Activated naive CD4-positive, alpha-beta T cell treated with anti-CD3 and anti-CD28 coated beads, Interleukin-2, amount 50 U/mL, for 24 hours (primary cell): ENCODE data around the gene HEG1.
"Not testable (repeated sequence)": the region's sequence is repeated elsewhere in the genome, so short reads cannot be mapped to it uniquely, and the experiment has no call there.

Source experiments
- H3K27ac Mint-ChIP-seq: one replicate; pipeline ENCODE4 v1.8.0; 2021; ENCODE audit warnings: mild to moderate bottlenecking, mixed read lengths
- H3K27me3 Mint-ChIP-seq: one replicate; pipeline ENCODE4 v1.8.0; 2021; ENCODE audit warnings: mixed read lengths
- H3K36me3 Mint-ChIP-seq: one replicate; pipeline ENCODE4 v1.8.0; 2021; ENCODE audit warnings: mixed read lengths
- H3K4me1 Mint-ChIP-seq: one replicate; pipeline ENCODE4 v1.8.0; 2021; ENCODE audit warnings: mixed read lengths
- H3K4me3 Mint-ChIP-seq: one replicate; pipeline ENCODE4 v1.8.0; 2021; ENCODE audit warnings: mild to moderate bottlenecking, mixed read lengths
- H3K9me3 Mint-ChIP-seq: one replicate; pipeline ENCODE4 v1.8.0; 2021; ENCODE audit warnings: mixed read lengths

HEG1 gene

DNA sequence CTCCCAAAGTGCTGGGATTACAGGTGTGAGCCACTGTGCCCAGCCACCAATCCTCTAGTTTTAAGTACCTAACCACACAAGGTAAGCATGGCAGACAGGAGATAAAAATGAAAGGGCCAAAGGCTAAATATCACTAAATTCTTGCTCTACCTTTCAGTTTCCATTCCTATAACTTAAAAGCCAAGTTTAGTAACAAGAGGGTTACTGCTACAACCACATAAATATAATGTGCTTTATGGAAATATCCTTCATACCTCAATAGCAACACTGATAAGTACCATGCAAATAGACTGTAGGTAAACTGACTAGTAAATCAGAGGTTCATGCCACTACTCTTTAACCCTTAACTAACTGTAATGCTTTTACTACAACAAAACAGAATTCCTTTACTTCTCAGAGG lies 82.5 kb downstream of the HEG1 start:
- no peak overlapping the region for H3K4me3 Mint-ChIP-seq
- H3K9me3 Mint-ChIP-seq, result no peaks in the 10 kb centered on the region
- H3K27ac Mint-ChIP-seq, result no peak overlapping the region
- no peaks in the 10 kb centered on the region for H3K4me1 Mint-ChIP-seq
- H3K27me3 Mint-ChIP-seq, result no peaks in the 10 kb centered on the region
- H3K36me3 Mint-ChIP-seq, result peaks cover 11% of the 10 kb centered on the region

DNA sequence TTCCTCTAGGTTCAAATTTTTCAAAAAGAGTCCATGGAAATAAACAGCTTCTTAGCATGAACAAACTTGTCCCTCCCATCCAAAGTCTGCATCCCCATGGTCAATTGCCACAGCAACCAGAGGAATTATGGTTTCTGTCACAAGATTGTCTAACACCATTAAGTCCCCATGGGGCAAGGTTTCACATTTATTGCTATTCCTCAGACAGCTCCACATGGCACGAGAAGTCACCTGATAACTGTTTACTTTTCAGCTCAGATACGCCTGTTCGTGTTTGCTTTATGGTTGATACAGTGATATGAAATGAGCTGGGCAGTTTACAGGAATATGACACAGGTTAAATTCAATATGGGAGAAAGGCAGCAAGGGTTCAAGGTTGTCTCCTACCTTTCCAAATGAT lies 83.3 kb downstream of the HEG1 start:
- no peak overlapping the region for H3K4me3 Mint-ChIP-seq
- no peak overlapping the region for H3K27ac Mint-ChIP-seq

DNA sequence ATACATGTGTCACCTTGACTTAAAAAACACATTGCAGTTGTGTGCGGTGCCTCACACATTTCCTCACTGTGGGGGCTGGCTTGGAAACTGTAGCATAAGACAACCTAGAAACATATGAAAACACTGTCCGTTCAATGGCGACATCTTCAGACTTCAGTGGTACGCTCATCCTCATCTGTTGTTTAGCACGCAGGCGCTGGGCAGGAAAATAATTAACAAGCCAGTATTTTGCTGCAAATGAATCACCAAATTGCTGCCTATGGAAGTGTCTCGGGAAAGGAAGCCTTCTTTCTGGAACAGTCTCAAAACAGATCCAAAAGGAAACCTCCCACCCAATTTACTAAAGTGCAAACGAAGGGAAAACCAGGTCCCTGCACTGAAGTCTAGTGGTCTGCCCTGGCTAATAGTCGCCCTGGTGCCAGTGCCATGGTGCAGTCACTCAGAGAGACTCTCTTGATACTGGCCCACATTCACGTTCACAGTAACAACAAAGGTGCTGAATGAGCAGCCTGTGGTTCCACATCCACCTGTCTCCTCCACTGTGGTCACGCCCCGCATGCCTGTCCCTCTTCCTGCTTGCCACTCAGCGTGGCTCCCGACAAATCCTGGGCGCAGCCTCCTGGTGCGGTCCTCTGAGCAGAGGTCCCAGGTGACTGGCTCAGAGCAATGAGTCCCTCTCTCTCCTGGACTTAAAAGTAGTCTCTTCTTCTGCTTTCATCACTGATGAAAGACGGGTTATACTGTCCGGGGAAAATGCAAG lies 85.7 kb downstream of the HEG1 start:
- Mint-ChIP-seq H3K36me3 (peaks cover 7% of the 10 kb centered on the region), H3K27me3 (no peaks in the 10 kb centered on the region), H3K9me3 (no peaks in the 10 kb centered on the region), H3K4me1 (no peaks in the 10 kb centered on the region), H3K4me3 (no peak overlapping the region), H3K27ac (no peak overlapping the region)

More for the DNA sequence above, 83.3 kb downstream of the HEG1 start:
- Mint-ChIP-seq H3K36me3 (peaks cover 10% of the 10 kb centered on the region), H3K4me1 (no peaks in the 10 kb centered on the region), H3K9me3 (no peaks in the 10 kb centered on the region), H3K27me3 (no peaks in the 10 kb centered on the region)

DNA sequence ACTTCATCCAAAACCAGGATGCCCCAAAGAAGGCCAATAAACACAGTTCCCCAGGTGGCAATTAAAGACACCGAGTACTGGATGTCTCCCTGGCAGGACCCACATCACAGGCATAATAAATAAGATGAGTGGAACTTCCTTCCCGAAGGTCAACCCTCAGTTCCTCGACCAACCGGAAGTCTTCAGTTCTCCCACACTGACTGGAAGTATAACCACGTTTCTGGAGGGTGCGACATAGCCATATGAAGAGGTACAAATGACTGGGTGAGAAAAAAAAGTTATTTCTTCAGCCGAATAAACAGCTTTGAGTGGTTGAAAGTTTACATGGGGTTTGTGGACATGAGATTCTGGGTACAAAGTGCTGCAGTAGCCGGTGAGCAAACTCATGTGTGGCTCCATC lies 86.6 kb downstream of the HEG1 start:
- Mint-ChIP-seq H3K36me3 (peaks cover 5% of the 10 kb centered on the region), H3K9me3 (no peaks in the 10 kb centered on the region), H3K27me3 (no peaks in the 10 kb centered on the region), H3K4me3 (no peak overlapping the region), H3K4me1 (peaks cover 5% of the 10 kb centered on the region), H3K27ac (no peak overlapping the region)

DNA sequence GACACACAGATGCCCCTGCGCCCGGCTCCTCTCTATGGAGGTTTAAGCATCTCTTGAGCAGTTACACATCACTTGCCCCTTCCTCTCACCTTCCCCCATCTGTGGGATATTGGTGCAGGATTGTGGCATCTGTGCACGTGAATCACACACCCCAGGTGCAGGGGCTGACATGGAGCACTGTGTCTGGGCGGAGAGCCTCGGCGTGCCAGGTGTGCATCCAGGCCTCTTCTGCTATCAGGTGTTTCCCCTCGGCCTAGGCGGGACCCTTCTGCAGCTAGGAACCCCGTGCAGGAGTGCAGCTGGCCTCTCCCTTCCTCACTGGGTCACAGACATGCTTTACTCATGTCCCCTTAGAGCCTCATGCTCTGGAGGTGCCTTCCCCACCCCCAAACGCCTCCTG lies 87.8 kb downstream of the HEG1 start:
- H3K27ac Mint-ChIP-seq, result no peak overlapping the region
- H3K9me3 Mint-ChIP-seq, result no peaks in the 10 kb centered on the region
- peaks cover 3% of the 10 kb centered on the region for H3K36me3 Mint-ChIP-seq
- no peaks in the 10 kb centered on the region for H3K27me3 Mint-ChIP-seq
- peaks cover 5% of the 10 kb centered on the region for H3K4me1 Mint-ChIP-seq
- H3K4me3 Mint-ChIP-seq, result no peak overlapping the region

DNA sequence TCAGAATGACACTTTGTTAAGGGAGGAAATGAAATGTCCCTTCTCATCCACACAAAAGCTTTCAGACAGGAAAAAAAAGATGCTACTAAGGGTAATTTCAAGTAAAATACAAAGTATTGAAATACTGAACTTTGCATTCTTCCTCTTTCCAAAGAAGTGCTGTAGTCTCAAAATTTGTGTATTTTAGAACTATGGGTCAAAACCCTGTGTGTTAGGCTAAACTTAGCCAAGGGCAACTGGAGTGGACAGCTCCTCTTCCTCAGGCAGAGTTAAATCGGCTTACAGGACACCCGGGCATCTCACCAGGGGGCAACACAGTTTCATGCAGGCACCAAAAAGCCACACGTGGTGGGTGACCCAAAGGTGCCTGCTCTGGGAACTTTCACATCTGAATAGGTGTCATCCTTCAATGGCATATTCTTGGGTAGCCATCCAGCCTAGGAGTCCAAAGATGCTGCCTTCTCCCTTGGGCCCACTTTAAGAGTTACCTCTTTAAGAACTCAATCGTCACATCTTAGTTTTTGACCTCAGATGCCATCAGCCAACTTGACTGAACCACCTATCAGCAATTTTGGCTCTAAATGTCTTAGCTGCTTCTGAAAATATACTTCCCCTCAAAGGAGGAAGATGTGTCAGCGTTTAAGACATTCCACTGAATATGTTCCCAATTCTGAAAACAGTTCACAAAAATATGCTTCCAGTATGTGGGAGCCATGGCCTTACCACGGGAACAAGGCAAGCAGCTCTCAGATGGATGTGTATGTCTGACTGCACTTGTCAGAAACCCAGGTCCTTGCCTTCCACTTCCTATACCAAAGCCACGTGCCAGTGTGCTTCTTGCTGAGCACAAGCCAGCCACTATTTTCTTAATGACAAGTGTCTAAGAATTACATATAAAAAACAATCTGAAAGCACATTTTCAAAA lies 89.0 kb downstream of the HEG1 start:
- no peak overlapping the region for H3K27ac Mint-ChIP-seq
- no peak overlapping the region for H3K4me3 Mint-ChIP-seq
- H3K4me1 Mint-ChIP-seq, result peaks cover 5% of the 10 kb centered on the region
- H3K27me3 Mint-ChIP-seq, result no peaks in the 10 kb centered on the region
- H3K36me3 Mint-ChIP-seq, result peaks cover 3% of the 10 kb centered on the region
- H3K9me3 Mint-ChIP-seq, result no peaks in the 10 kb centered on the region

DNA sequence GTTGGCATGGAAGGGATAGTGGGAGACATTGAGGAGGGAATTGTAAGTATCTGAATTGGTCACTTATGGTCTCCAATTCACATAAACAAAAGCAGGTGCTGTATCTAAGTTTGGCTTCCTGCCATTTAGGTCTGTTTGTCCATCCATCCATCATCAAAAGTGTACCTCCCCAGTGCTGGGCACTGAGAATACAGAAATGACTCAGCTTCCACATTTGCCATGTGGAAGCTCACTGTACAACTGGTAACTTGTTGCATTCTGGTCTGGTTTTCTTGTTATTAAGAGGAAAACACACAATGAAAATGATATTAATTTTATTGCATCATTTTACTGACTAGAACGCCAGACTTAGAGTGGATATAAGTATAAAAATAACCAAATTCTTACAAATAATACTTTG lies 90.4 kb downstream of the HEG1 start:
- Mint-ChIP-seq H3K4me3 (no peak overlapping the region), H3K36me3 (peaks cover 3% of the 10 kb centered on the region), H3K27me3 (no peaks in the 10 kb centered on the region), H3K27ac (no peak overlapping the region), H3K9me3 (no peaks in the 10 kb centered on the region), H3K4me1 (peaks cover 5% of the 10 kb centered on the region)

DNA sequence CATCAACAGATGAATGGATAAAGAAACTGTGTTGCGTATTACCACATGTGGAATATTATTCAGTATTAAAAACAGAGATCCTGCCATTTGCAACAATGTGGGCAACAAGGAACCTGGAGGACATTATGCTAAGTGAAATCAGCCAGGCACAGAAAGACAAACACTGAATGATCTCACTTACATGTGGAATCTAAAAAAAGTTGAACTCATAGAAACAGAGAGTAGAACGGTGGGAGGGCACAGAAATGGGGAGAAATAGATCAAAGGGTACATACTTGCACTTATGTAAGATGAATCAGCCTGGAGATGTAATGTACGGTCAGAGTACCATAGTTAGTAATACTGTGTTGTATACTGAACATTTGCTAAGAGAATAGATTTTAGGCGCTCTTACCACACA lies 91.4 kb downstream of the HEG1 start:
- peaks cover 2% of the 10 kb centered on the region for H3K27me3 Mint-ChIP-seq
- H3K4me3 Mint-ChIP-seq, result no peak overlapping the region
- H3K9me3 Mint-ChIP-seq, result no peaks in the 10 kb centered on the region
- no peaks in the 10 kb centered on the region for H3K36me3 Mint-ChIP-seq
- H3K4me1 Mint-ChIP-seq, result peaks cover 5% of the 10 kb centered on the region
- no peak overlapping the region for H3K27ac Mint-ChIP-seq

DNA sequence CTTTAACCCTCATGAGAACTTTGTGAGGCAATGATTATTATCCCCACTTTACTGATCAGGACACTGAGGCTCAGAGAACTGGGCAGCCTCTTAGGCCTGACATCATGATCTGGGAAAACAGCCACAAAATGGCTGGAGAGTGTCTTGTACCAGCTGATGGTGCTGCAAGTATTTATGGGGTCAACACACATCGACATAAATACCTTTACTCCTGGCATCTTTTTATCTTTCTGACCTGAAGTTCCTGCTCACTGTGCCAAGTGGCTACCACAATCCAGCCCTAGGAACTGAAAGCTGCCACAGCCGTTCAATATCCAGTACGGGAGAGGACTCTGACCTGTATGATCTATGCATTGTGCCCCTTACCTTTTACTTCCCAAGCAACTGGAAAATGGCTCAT lies 92.0 kb downstream of the HEG1 start:
- H3K27me3 Mint-ChIP-seq, result peaks cover 2% of the 10 kb centered on the region
- peaks cover 5% of the 10 kb centered on the region for H3K4me1 Mint-ChIP-seq
- no peaks in the 10 kb centered on the region for H3K36me3 Mint-ChIP-seq
- no peak overlapping the region for H3K4me3 Mint-ChIP-seq
- no peaks in the 10 kb centered on the region for H3K9me3 Mint-ChIP-seq
- H3K27ac Mint-ChIP-seq, result no peak overlapping the region

DNA sequence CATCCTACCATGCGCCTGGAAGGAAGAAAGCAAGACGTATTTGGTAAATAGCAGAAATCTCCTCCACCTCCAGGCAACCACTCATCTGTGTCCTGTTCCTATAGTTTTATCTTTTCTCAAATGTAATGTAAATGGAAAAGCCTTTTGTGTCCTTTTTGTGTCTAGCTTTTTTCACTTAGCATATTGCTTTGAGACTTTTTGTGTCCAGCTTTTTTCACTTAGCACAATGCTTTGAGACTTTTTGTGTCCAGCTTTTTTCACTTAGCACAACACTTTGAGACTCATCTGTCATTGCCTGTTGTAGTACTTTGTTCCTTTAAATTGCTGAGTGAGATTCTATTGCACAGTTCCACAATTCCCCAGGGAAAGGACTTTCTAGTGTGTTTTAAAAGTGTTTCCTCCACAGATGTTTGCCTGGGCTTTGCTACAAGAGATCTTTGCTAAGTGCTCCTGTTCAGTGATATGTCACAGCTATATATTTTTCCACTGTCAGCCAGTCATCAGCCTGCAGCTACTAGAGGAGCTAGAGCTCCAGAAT lies 93.3 kb downstream of the HEG1 start:
- Mint-ChIP-seq H3K4me3 (no peak overlapping the region), H3K4me1 (peaks cover 5% of the 10 kb centered on the region), H3K9me3 (no peaks in the 10 kb centered on the region), H3K27ac (no peak overlapping the region), H3K27me3 (peaks cover 2% of the 10 kb centered on the region), H3K36me3 (no peaks in the 10 kb centered on the region)

DNA sequence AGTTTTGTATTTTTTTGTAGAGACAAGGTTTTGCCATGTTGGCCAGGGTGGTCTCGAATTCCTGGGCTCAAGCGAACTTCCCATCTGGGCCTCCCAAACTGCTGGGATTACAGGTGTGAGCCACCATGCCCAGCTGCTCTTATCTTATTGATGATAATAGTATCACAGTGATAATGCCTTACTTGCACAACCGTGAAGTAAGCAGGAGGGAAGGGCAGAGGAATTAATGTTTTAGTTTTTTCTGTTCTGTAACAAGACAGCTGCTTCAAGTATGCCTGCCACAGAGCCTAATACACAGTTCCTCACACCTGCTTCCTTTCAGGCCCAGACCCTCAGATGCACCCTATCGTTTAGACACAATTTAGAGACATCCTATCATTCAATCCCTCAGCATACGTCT lies 95.1 kb downstream of the HEG1 start:
- H3K36me3 Mint-ChIP-seq, result no peaks in the 10 kb centered on the region
- H3K9me3 Mint-ChIP-seq, result no peaks in the 10 kb centered on the region
- H3K27me3 Mint-ChIP-seq, result peaks cover 2% of the 10 kb centered on the region
- H3K4me3 Mint-ChIP-seq, result no peak overlapping the region
- no peak overlapping the region for H3K27ac Mint-ChIP-seq
- H3K4me1 Mint-ChIP-seq, result peaks cover 5% of the 10 kb centered on the region

DNA sequence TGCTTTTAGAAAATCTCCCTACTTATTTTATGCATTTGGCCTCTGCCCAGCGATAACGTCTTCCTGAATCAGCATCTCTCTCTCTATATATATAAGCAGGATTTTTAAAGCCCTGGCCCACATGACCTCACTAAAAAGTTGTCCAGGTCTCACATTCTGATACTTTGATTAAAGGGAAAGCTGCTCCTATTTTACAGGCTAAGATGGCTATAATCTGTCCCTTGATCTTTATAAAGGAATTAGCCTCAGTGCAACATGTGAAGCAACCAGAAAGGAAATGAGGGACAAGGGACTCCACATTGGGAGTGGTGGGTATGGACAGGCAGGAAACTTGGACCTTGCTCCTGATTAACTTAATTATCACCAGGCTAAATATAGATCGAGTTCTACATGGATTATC lies 95.7 kb downstream of the HEG1 start:
- Mint-ChIP-seq H3K27me3 (peaks cover 4% of the 10 kb centered on the region), H3K36me3 (no peaks in the 10 kb centered on the region), H3K27ac (no peak overlapping the region), H3K4me1 (peaks cover 5% of the 10 kb centered on the region), H3K4me3 (no peak overlapping the region), H3K9me3 (no peaks in the 10 kb centered on the region)

DNA sequence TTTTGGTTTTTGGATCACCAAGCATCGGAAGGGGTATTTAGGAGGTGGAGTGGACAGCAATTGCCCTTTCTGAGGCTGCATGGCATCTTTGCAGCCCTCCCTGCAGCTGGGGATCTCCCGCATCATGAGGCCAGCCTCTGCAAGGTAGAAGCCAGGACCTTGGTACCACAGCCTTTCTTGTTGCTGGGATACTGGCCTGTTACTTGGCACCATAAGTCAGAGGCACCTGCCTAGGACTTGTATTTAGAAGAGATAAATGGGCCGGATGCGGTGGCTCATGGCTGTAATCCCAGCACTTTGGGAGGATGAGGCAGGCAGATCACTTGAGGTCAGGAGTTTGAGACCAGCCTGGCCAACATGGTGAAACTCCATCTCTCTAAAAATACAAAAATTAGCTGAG lies 97.8 kb downstream of the HEG1 start:
- H3K36me3 Mint-ChIP-seq, H3K9me3 Mint-ChIP-seq, H3K27me3 Mint-ChIP-seq, H3K4me3 Mint-ChIP-seq, H3K27ac Mint-ChIP-seq, H3K4me1 Mint-ChIP-seq: not testable (repeated sequence)

DNA sequence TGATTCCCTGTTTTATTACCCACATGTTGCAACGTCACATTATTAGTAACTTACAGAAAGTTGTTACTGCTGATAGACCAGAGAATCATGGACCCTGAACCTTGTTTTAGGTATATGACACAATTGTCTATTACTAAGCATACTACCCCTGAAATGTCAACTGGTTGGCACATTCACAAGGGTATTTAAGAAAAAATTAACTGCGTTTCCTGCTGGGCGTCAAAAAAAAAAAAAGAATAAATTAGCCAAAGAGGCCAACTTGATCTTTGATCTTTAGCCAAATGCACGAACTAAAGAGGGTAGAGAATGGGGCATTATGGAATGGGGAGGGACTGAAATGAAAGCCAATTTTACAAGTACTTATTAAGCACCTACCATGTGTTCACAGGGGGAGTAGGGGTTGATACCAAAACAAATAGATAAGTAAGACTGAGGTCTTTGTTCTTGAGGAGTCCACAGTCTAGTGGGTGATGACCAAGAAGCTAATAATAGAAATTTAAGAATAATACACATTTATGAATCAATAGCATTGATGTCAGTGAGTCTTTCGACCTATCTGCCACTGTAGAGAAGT lies 103.4 kb downstream of the HEG1 start:
- Mint-ChIP-seq H3K36me3 (no peaks in the 10 kb centered on the region), H3K4me1 (no peaks in the 10 kb centered on the region), H3K27ac (no peak overlapping the region), H3K27me3 (peaks cover 2% of the 10 kb centered on the region), H3K9me3 (no peaks in the 10 kb centered on the region), H3K4me3 (no peak overlapping the region)

DNA sequence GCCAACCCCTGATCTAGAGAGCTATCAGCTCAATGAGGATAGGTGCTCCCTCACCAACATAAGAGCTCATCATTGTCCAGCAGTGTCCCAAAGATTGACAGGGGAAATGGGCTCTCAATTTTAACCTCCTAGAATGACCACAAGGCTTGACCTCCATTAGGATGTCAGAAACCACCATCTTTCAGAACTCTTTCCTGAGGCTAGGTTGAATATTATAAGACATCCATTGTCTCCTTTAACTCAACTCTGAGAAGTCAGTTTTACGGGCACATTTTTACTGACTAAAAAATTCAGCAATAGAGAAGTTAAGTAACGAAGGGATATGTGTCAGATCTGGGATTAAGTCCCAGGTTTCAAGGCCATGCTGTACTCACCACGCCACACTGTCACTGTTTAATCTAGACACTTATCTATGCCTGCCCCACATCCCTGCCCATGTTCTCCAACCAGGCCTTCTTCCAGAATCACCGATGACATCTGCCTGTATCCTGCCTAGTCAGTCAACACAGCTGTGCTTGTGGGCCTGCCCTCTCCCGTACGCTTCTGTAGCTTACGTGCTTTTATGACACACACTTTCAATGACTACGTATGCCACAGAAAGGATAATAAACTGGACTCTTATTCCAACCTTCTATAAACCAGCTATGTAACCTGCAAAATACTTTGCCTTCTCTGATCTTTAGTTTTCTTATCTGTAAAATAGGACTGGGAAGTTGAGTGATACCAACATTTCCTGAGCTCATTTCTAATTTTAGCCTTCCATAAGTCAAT lies 104.1 kb downstream of the HEG1 start:
- H3K27me3 Mint-ChIP-seq, result peaks cover 2% of the 10 kb centered on the region
- H3K27ac Mint-ChIP-seq, result no peak overlapping the region
- H3K4me3 Mint-ChIP-seq, result no peak overlapping the region
- H3K4me1 Mint-ChIP-seq, result no peaks in the 10 kb centered on the region
- no peaks in the 10 kb centered on the region for H3K9me3 Mint-ChIP-seq
- H3K36me3 Mint-ChIP-seq, result no peaks in the 10 kb centered on the region
